HepG2 (cell line): ENCODE data around the gene FBXL12. TPM values are rescaled to one million over a fixed set of nuclear protein-coding genes. Genes with fewer than 3 reads are reported as not detected.
A peak's percentile ranks its signal among the peaks of the same experiment; 100 is the strongest.

Source experiments
- AGO1 ChIP-seq: fragments of 200-400 bp; formaldehyde crosslinking; IDR thresholded peaks from 2 replicates; pipeline ENCODE4 v1.6.1; 2017; ENCODE audit warnings: mild to moderate bottlenecking, low read depth, low read length, moderate library complexity; ENCODE audit not compliant: poor library complexity, severe bottlenecking
- ESRRA ChIP-seq: sonication (generic); formaldehyde crosslinking; IDR thresholded peaks from 2 replicates; pipeline ENCODE4 v1.5.1; 2020; ENCODE audit warnings: mild to moderate bottlenecking, low read depth, missing genetic modification reagents
- KDM3A ChIP-seq: IDR thresholded peaks from 2 replicates; pipeline ENCODE4 v1.6.1; 2018; ENCODE audit warnings: low read depth, missing compliant biosample characterization
- NONO ChIP-seq, 2 experiments: fragments of 450-650 bp in 1 of 2; sonication (generic) in 1 of 2; formaldehyde crosslinking in 1 of 2; IDR thresholded peaks in 1 of 2; conservative IDR thresholded peaks in 1 of 2; 2 replicates each; pipeline versions ENCODE4 v1.6.1 to v1.8.0; 2017 to 2022; ENCODE audit warnings: mild to moderate bottlenecking in 1 of 2, missing genetic modification reagents in 1 of 2, moderate library complexity in 1 of 2
- PPARG ChIP-seq: conservative IDR thresholded peaks from 2 replicates; pipeline ENCODE4 v1.6.1; 2016; ENCODE audit warnings: missing biosample characterization, missing genetic modification reagents
- TARDBP ChIP-seq: sonication (generic); formaldehyde crosslinking; IDR thresholded peaks from 2 replicates; pipeline ENCODE4 v1.8.0; 2022; ENCODE audit warnings: mild to moderate bottlenecking, missing genetic modification reagents
- ZFP90 ChIP-seq: sonication (generic); formaldehyde crosslinking; IDR thresholded peaks from 2 replicates; pipeline ENCODE4 v1.8.0; 2022; ENCODE audit warnings: missing genetic modification reagents, mild to moderate bottlenecking, inconsistent platforms, borderline replicate concordance
- ZNF234 ChIP-seq: sonication (generic); formaldehyde crosslinking; conservative IDR thresholded peaks from 2 replicates; pipeline ENCODE4 v1.5.1; 2020; ENCODE audit warnings: mild to moderate bottlenecking, missing genetic modification reagents
- ZNF792 ChIP-seq: IDR thresholded peaks from 2 replicates; pipeline ENCODE4 v1.6.1; 2016
- ZNF850 ChIP-seq: sonication (generic); formaldehyde crosslinking; conservative IDR thresholded peaks from 2 replicates; pipeline ENCODE4 v1.9.0; 2021; ENCODE audit warnings: mild to moderate bottlenecking, missing genetic modification reagents
- polyA plus RNA-seq, 8 experiments: library from polyadenylated mRNA; depleted of rRNA in 3 of 8; stranded (reverse) in 7 of 8; unstranded in 1 of 8; fragments of >200 nt; fragmentation: Illumina TruSeq in 4 of 8; extraction: Trizol in 4 of 8; gene quantifications; 2 replicates each; pipeline versions ENCODE4 v1.2.1 to v1.2.3, GENCODE V29; 2011 to 2016; ENCODE audit warnings: low read depth in 4 of 8, missing spikeins in 1 of 8, mixed read lengths in 1 of 8; ENCODE audit not compliant: insufficient read depth in 1 of 8
- total RNA-seq, 5 experiments: library from RNA; depleted of rRNA; stranded (reverse); fragments of >200 nt; fragmentation: Illumina TruSeq; extraction: Trizol; gene quantifications; 2 replicates each; pipeline ENCODE4 v1.2.3, GENCODE V29; 2016; ENCODE audit warnings: low read depth in 1 of 5
- TF ChIP-seq, protein P1 (sequence below): sonication (generic); formaldehyde crosslinking; IDR thresholded peaks from 2 replicates; pipeline ENCODE4 v1.5.0; 2020; ENCODE audit warnings: mild to moderate bottlenecking, missing genetic modification reagents, borderline replicate concordance
- TF ChIP-seq, protein P2 (sequence below): sonication (generic); formaldehyde crosslinking; IDR thresholded peaks from 2 replicates; pipeline ENCODE4 v1.4.0; 2020; ENCODE audit warnings: missing genetic modification reagents
- TF ChIP-seq, protein P3 (sequence below): sonication (generic); formaldehyde crosslinking; IDR thresholded peaks from 2 replicates; pipeline ENCODE4 v1.4.0; 2020; ENCODE audit warnings: missing genetic modification reagents, borderline replicate concordance

FBXL12 gene
- total and polyA plus RNA-seq, 2 of the 13 experiments (the other 11 are each of a cell fraction or from before 2014, with no cell fraction given) = 20.4 to 23.1 TPM

DNA sequence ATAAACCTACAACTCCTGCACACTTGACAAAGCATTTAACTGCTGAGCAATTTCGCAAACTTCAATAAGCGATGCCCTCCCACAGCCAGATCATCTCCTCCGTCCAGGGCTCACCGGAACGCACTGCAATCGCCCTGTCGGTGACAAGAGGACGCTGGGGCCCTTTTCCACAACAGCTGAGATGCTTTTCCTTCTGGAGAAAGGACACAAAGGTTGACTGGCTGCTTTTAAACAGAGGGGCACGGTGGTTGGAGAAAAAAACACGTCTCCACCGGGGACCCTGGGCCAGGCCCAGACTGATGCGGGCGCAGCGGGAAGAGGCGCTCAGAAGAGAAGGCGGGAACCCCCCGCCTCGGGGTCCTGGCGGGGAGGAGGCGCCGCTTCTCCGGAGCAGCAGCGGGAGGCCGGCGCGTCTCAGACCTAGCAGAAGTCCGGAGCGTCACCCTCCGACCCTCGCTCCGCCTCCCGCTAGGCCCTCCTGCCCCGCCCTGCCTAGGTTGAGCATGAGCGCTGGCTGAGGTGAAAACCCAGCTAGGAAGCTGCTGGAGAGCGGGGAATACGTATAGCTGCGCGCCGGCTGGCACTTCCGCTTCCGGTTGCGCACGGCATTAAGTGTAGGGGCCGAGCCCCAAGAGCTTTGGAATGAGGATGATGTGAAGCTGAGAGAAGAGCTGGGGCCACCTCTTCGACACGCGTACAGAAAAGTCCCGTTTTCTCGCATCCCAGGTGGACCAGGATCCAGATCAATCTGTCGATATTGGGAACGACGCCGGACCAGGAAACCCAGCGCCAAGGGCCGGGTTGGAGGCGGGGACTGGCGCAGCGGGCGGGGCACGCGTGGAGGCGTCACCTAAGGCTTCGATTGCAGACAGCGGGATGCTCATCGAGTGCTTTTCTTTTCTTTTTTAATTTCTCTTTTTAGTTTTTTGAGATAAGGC lies 50.4 kb downstream of the FBXL12 start, which contains the start of gene ZNF846 (continued):
- TF ChIP-seq, protein P1, sequence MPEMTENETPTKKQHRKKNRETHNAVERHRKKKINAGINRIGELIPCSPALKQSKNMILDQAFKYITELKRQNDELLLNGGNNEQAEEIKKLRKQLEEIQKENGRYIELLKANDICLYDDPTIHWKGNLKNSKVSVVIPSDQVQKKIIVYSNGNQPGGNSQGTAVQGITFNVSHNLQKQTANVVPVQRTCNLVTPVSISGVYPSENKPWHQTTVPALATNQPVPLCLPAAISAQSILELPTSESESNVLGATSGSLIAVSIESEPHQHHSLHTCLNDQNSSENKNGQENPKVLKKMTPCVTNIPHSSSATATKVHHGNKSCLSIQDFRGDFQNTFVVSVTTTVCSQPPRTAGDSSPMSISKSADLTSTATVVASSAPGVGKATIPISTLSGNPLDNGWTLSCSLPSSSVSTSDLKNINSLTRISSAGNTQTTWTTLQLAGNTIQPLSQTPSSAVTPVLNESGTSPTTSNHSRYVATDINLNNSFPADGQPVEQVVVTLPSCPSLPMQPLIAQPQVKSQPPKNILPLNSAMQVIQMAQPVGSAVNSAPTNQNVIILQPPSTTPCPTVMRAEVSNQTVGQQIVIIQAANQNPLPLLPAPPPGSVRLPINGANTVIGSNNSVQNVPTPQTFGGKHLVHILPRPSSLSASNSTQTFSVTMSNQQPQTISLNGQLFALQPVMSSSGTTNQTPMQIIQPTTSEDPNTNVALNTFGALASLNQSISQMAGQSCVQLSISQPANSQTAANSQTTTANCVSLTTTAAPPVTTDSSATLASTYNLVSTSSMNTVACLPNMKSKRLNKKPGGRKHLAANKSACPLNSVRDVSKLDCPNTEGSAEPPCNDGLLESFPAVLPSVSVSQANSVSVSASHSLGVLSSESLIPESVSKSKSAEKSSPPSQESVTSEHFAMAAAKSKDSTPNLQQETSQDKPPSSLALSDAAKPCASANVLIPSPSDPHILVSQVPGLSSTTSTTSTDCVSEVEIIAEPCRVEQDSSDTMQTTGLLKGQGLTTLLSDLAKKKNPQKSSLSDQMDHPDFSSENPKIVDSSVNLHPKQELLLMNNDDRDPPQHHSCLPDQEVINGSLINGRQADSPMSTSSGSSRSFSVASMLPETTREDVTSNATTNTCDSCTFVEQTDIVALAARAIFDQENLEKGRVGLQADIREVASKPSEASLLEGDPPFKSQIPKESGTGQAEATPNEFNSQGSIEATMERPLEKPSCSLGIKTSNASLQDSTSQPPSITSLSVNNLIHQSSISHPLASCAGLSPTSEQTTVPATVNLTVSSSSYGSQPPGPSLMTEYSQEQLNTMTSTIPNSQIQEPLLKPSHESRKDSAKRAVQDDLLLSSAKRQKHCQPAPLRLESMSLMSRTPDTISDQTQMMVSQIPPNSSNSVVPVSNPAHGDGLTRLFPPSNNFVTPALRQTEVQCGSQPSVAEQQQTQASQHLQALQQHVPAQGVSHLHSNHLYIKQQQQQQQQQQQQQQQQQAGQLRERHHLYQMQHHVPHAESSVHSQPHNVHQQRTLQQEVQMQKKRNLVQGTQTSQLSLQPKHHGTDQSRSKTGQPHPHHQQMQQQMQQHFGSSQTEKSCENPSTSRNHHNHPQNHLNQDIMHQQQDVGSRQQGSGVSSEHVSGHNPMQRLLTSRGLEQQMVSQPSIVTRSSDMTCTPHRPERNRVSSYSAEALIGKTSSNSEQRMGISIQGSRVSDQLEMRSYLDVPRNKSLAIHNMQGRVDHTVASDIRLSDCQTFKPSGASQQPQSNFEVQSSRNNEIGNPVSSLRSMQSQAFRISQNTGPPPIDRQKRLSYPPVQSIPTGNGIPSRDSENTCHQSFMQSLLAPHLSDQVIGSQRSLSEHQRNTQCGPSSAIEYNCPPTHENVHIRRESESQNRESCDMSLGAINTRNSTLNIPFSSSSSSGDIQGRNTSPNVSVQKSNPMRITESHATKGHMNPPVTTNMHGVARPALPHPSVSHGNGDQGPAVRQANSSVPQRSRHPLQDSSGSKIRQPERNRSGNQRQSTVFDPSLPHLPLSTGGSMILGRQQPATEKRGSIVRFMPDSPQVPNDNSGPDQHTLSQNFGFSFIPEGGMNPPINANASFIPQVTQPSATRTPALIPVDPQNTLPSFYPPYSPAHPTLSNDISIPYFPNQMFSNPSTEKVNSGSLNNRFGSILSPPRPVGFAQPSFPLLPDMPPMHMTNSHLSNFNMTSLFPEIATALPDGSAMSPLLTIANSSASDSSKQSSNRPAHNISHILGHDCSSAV (CRISPR knock-in tag) = no peak
- TF ChIP-seq, protein P2, sequence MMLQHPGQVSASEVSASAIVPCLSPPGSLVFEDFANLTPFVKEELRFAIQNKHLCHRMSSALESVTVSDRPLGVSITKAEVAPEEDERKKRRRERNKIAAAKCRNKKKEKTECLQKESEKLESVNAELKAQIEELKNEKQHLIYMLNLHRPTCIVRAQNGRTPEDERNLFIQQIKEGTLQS (CRISPR knock-in tag) = 0 out of 2 replicates have a peak, but pooled peaks have one; percentile 42
- TF ChIP-seq KDM3A (CRISPR knock-in tag) = 0 out of 2 replicates have a peak, but pooled peaks have one; percentile 82
- TF ChIP-seq NONO (IDR thresholded peaks at IDR 0.05) = no peak
- peak; percentile 81 for TF ChIP-seq NONO (CRISPR knock-in tag; conservative IDR thresholded peaks at IDR 0.05)
- peak; percentile 21; the same call in 1 of the 2 replicates for TF ChIP-seq ZFP90
- TF ChIP-seq ZNF850 (CRISPR knock-in tag) = 0 out of 2 replicates have a peak, but pooled peaks have one; percentile 58
- TF ChIP-seq ZNF792 (CRISPR knock-in tag) = peak; percentile 96
- peak; percentile 54 for TF ChIP-seq PPARG
- no peak for TF ChIP-seq ZNF234 (CRISPR knock-in tag)
- TF ChIP-seq, protein P3, sequence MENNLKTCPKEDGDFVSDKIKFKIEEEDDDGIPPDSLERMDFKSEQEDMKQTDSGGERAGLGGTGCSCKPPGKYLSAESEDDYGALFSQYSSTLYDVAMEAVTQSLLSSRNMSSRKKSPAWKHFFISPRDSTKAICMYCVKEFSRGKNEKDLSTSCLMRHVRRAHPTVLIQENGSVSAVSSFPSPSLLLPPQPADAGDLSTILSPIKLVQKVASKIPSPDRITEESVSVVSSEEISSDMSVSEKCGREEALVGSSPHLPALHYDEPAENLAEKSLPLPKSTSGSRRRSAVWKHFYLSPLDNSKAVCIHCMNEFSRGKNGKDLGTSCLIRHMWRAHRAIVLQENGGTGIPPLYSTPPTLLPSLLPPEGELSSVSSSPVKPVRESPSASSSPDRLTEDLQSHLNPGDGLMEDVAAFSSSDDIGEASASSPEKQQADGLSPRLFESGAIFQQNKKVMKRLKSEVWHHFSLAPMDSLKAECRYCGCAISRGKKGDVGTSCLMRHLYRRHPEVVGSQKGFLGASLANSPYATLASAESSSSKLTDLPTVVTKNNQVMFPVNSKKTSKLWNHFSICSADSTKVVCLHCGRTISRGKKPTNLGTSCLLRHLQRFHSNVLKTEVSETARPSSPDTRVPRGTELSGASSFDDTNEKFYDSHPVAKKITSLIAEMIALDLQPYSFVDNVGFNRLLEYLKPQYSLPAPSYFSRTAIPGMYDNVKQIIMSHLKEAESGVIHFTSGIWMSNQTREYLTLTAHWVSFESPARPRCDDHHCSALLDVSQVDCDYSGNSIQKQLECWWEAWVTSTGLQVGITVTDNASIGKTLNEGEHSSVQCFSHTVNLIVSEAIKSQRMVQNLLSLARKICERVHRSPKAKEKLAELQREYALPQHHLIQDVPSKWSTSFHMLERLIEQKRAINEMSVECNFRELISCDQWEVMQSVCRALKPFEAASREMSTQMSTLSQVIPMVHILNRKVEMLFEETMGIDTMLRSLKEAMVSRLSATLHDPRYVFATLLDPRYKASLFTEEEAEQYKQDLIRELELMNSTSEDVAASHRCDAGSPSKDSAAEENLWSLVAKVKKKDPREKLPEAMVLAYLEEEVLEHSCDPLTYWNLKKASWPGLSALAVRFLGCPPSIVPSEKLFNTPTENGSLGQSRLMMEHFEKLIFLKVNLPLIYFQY (CRISPR knock-in tag) = peak; percentile 90
- TF ChIP-seq ESRRA (CRISPR knock-in tag) = no peak; the same call in 1 of the 2 replicates
- TF ChIP-seq TARDBP = peak; percentile 74; the same call in 1 of the 2 replicates
- peak; percentile 85 for TF ChIP-seq AGO1
